ENCODE results near the gene UGT1A1.

Gene UGT1A1

GRCh38 chr2:233814056-233814835, 54.2 kb downstream of the UGT1A1 start:
- TF ChIP-seq, protein P1, sequence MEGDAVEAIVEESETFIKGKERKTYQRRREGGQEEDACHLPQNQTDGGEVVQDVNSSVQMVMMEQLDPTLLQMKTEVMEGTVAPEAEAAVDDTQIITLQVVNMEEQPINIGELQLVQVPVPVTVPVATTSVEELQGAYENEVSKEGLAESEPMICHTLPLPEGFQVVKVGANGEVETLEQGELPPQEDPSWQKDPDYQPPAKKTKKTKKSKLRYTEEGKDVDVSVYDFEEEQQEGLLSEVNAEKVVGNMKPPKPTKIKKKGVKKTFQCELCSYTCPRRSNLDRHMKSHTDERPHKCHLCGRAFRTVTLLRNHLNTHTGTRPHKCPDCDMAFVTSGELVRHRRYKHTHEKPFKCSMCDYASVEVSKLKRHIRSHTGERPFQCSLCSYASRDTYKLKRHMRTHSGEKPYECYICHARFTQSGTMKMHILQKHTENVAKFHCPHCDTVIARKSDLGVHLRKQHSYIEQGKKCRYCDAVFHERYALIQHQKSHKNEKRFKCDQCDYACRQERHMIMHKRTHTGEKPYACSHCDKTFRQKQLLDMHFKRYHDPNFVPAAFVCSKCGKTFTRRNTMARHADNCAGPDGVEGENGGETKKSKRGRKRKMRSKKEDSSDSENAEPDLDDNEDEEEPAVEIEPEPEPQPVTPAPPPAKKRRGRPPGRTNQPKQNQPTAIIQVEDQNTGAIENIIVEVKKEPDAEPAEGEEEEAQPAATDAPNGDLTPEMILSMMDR (IDR thresholded peaks at IDR 0.05; ENCODE audit: low read length) = no peak
- TF ChIP-seq EZH2 (IDR thresholded peaks at IDR 0.05; ENCODE audit: borderline replicate concordance, low read length) = no peak
- H3K9me3 ChIP-seq (ENCODE audit: low read length) = no peaks in the 10 kb centered on the region
- no peaks in the 10 kb centered on the region for H4K20me1 ChIP-seq (ENCODE audit: insufficient read depth, low read length)
- no peaks in the 10 kb centered on the region; the same call in 1 of the 2 replicates for H3K36me3 ChIP-seq (ENCODE audit: insufficient read depth, low read length)
- no peak overlapping the region for H3K4me2 ChIP-seq (ENCODE audit: low read length)
- H3K4me1 ChIP-seq (ENCODE audit: insufficient read depth, low read length, severe bottlenecking) = no peaks in the 10 kb centered on the region
- H3K27ac ChIP-seq (ENCODE audit: low read depth, low read length, poor library complexity, severe bottlenecking) = no peak overlapping the region
- H3K9me2 ChIP-seq (ENCODE audit: low read depth, low read length) = no peaks in the 10 kb centered on the region
- H3K27me3 ChIP-seq (ENCODE audit: insufficient read depth, low read length) = no peaks in the 10 kb centered on the region
- no peaks in the 10 kb centered on the region for H3F3A ChIP-seq (ENCODE audit: insufficient read depth, low read length)
- no peak overlapping the region for H2AFZ ChIP-seq (ENCODE audit: low read length)
- H3K79me2 ChIP-seq (ENCODE audit: insufficient read depth, low read length) = no peaks in the 10 kb centered on the region
- H3K4me3 ChIP-seq (ENCODE audit: low read depth, low read length, poor library complexity, severe bottlenecking) = no peak overlapping the region
- H3K9ac ChIP-seq (ENCODE audit: low read length) = no peak overlapping the region

DNA sequence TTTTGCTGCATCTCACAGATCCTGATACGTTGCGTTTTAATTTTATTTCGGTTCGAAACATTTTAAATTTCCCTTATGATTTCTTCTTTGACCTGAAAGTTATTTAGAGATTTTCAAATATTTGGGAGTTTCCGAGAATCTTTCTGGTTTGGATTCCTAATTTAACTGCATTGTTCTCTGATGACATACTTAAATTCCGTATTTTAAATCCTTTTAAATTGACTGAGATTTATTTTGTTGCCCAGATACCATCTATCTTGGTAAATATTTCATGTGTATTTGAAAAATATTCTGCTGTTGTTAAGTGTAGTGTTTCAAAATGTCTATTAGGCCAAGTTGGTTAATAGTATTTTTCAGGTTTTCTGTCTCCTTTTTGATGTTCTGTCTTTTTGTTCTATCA, 55.8 kb downstream of the UGT1A1 start:
- no peaks in the 10 kb centered on the region for H3K79me2 ChIP-seq (ENCODE audit: insufficient read depth, low read length)
- H3K9me3 ChIP-seq (ENCODE audit: low read length) = no peaks in the 10 kb centered on the region
- H3K27me3 ChIP-seq (ENCODE audit: insufficient read depth, low read length) = peaks cover 4% of the 10 kb centered on the region; the same call in 1 of the 2 replicates
- H4K20me1 ChIP-seq (ENCODE audit: insufficient read depth, low read length) = no peaks in the 10 kb centered on the region
- H3F3A ChIP-seq (ENCODE audit: insufficient read depth, low read length) = no peaks in the 10 kb centered on the region
- H3K9ac ChIP-seq (ENCODE audit: low read length) = no peak overlapping the region
- no peaks in the 10 kb centered on the region for H3K36me3 ChIP-seq (ENCODE audit: insufficient read depth, low read length)
- no peaks in the 10 kb centered on the region for H3K4me1 ChIP-seq (ENCODE audit: insufficient read depth, low read length, severe bottlenecking)
- TF ChIP-seq EZH2 (IDR thresholded peaks at IDR 0.05; ENCODE audit: borderline replicate concordance, low read length) = no peak
- TF ChIP-seq, protein P1 (IDR thresholded peaks at IDR 0.05; ENCODE audit: low read length) = no peak
- H3K27ac ChIP-seq (ENCODE audit: low read depth, low read length, poor library complexity, severe bottlenecking) = no peak overlapping the region
- no peak overlapping the region for H3K4me3 ChIP-seq (ENCODE audit: low read depth, low read length, poor library complexity, severe bottlenecking)
- H2AFZ ChIP-seq (ENCODE audit: low read length) = no peak overlapping the region
- no peak overlapping the region for H3K4me2 ChIP-seq (ENCODE audit: low read length)
- H3K9me2 ChIP-seq (ENCODE audit: low read depth, low read length) = no peaks in the 10 kb centered on the region

GRCh38 chr2:233816334-233816733, 56.3 kb downstream of the UGT1A1 start:
- TF ChIP-seq, protein P1 (IDR thresholded peaks at IDR 0.05; ENCODE audit: low read length) = no peak
- no peak for TF ChIP-seq EZH2 (IDR thresholded peaks at IDR 0.05; ENCODE audit: borderline replicate concordance, low read length)
- Histone ChIP-seq H3K9ac (ENCODE audit: low read length) (no peak overlapping the region), H2AFZ (ENCODE audit: low read length) (no peak overlapping the region), H3F3A (ENCODE audit: insufficient read depth, low read length) (no peaks in the 10 kb centered on the region), H3K4me2 (ENCODE audit: low read length) (no peak overlapping the region), H3K9me2 (ENCODE audit: low read depth, low read length) (no peaks in the 10 kb centered on the region), H3K27me3 (ENCODE audit: insufficient read depth, low read length) (peaks cover 4% of the 10 kb centered on the region; the same call in 1 of the 2 replicates), H3K36me3 (ENCODE audit: insufficient read depth, low read length) (no peaks in the 10 kb centered on the region), H4K20me1 (ENCODE audit: insufficient read depth, low read length) (no peaks in the 10 kb centered on the region), H3K4me1 (ENCODE audit: insufficient read depth, low read length, severe bottlenecking) (no peaks in the 10 kb centered on the region), H3K4me3 (ENCODE audit: low read depth, low read length, poor library complexity, severe bottlenecking) (no peak overlapping the region), H3K9me3 (ENCODE audit: low read length) (no peaks in the 10 kb centered on the region), H3K79me2 (ENCODE audit: insufficient read depth, low read length) (no peaks in the 10 kb centered on the region), H3K27ac (ENCODE audit: low read depth, low read length, poor library complexity, severe bottlenecking) (no peak overlapping the region)
